Embryonic facial prominence (tissue), 1 donor: ENCODE results near the gene RNF223.
"Not testable (repeated sequence)": the region's sequence is repeated elsewhere in the genome, so short reads cannot be mapped to it uniquely, and the experiment has no call there.

Experiments used
- DNase-seq: peaks from one replicate; pipeline ENCODE4 v3.0.0-alpha.2; 2016; ENCODE audit errors: extremely low spot score

RNF223 gene

DNA sequence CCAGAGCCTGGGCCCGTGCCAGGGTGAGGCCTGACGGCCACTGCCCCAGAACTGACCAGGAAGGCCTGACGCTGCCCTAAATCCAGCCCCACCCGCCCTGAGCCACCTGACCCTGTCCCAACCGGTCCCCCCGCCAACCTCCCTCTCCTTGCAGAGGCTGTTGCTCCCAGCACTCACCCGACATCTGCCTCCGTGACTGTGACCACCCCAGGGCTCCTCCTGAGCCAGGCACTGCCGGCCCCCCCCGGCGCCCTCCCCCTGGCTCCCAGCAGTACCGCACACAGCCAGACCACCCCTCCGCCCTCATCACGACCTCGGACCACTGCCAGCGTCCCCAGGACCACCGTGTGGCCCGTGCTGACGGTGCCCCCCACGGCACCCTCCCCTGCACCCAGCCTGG, 27.9 kb downstream of the RNF223 start:
- no peak for DNase-seq

DNA sequence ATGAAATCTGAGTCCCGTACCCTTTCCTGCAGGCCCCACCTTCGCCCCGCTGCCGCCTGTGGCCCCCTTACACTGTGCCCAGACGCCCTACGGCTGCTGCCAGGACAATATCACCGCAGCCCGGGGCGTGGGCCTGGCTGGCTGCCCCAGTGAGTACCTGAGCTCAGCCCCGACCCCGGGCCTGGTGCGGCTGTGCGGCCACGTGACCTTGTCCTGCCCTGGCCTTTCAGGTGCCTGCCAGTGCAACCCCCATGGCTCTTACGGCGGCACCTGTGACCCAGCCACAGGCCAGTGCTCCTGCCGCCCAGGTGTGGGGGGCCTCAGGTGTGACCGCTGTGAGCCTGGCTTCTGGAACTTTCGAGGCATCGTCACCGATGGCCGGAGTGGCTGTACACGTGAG, 29.0 kb downstream of the RNF223 start:
- DNase-seq, result no peak

DNA sequence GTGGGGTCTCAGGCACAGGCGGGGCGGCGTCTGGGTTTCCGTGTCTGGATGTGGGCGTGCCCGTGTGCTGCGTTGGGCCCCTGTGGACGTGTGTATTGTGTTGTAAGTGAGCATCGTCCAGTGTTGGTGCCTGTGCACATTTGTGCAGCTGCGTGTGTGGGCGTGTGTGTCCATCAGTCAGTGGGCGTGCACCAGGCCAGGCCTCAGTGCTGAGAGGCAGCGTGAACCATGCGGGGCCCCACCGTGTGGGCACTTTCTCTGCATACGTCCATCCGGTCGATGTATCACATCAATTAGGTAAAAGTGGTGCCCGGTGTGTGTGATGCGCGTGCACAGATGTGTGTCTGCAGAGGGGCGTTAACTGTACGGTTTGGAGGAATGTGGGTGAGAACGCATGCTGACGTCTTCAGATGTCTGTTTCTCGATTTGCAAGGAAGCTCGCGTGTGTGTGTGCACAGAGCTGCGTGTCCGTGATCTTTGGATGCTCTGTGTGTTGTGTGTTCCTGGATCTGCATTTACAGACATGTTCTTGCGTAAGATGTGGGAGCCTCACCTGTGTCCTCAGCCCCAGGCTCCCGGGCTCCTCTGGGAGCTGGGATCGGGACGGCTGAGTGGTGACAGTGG, 29.5 kb downstream of the RNF223 start:
- DNase-seq, result no peak

DNA sequence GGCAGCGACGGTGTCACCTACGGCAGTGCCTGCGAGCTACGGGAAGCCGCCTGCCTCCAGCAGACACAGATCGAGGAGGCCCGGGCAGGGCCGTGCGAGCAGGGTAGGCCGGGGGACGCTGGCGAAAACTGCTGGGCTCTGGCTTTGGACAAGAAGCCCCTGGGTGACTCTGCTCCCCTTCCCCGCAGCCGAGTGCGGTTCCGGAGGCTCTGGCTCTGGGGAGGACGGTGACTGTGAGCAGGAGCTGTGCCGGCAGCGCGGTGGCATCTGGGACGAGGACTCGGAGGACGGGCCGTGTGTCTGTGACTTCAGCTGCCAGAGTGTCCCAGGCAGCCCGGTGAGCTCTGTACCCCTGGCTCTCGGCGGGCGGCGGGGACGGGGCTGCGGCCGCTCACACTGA, 30.2 kb downstream of the RNF223 start:
- DNase-seq, result no peak

DNA sequence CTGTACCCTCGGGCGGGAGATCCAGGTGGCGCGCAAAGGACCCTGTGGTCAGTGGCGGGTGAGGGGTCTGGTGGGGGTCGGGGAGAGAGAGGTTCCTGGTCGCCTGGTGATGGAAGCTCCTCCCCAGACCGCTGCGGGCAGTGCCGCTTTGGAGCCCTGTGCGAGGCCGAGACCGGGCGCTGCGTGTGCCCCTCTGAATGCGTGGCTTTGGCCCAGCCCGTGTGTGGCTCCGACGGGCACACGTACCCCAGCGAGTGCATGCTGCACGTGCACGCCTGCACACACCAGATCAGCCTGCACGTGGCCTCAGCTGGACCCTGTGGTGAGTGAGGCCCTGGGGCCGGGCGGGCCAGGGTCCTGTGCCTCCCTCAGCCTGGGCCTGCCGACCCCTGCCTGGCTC, 30.7 kb downstream of the RNF223 start:
- DNase-seq, result no peak

DNA sequence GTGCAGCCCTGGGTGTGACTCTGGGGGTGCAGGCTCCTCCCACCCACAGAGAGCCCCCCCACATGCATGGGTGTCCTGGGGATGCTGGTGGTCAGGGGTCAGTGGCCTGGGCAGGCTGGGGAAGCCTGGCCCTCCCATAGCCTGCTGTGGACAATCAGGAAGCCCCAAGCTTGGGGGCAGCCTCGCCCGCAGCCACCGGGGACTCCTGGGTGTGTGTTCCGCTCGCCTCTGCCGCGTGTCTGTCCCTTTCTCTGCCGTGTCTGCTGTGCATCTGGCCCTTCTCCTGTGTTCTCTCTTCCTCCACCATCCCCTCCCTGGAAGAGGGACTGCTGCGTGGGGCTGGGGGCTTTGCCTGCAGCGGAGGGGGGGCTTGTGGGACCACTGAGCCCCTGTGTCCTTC, 31.3 kb downstream of the RNF223 start:
- DNase-seq, result no peak

DNA sequence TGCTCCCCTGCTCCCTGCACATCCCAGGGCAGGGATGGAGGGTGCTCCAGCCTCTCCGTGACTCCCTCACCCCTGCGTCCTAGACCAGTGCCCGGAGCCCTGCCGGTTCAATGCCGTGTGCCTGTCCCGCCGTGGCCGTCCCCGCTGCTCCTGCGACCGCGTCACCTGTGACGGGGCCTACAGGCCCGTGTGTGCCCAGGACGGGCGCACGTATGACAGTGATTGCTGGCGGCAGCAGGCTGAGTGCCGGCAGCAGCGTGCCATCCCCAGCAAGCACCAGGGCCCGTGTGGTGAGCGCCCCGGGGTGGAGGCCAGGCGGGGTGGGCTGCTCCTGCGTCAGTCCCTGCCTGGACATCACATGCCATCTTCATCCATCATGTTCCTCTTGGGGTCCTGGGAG, 32.2 kb downstream of the RNF223 start:
- DNase-seq, result no peak

DNA sequence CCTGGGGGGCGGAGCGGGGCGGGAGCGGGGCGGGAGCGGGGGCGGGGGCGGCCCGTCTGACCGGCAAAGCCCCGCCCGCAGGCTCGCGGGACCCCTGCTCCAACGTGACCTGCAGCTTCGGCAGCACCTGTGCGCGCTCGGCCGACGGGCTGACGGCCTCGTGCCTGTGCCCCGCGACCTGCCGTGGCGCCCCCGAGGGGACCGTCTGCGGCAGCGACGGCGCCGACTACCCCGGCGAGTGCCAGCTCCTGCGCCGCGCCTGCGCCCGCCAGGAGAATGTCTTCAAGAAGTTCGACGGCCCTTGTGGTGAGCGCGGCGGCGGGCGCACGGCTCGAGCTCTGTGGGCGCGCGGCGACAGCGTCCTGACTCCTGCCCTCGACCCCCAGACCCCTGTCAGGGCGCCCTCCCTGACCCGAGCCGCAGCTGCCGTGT, 33.0 kb downstream of the RNF223 start:
- DNase-seq, result no peak

DNA sequence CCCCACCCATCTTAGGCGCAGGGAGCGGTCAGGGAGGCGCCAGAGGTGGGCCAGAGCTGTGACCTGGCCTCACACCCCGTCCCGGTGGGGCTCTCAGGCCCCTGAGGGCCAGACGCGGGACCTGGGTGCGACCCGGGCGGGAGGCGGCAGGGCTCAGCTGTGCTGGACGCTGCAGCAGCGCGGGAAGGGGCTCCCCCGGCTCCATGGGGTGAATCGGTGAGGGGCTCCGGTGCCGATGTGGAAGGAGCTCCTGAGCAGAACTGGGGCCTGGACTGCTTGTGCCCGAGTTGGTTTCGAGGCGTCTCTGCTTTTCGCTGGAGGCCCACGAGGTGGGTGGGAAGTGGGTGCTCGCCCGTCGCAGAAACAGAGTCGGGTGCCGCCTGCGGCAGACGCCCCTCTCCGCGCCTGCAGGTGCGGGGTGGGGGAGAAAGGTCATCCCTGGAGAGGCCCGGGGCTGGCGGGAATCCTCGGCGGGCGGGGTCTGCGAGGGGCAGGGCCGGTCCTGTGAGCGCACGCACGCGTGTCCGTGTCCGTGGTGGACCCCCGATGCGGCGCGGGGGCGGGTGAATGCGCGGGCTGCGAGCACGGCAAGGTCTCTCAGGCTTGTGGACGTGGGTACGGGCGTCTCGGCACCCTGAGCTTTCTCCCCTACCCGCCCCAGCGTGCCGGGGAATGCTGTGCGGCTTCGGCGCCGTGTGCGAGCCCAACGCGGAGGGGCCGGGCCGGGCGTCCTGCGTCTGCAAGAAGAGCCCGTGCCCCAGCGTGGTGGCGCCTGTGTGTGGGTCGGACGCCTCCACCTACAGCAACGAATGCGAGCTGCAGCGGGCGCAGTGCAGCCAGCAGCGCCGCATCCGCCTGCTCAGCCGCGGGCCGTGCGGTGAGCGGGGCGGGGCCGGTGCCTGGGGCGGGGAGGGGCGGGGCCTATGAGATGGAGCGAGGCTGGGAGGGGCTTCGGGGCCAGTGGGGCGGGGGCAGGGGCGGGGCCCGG, 33.8 kb downstream of the RNF223 start:
- DNase-seq, result peak; percentile 53

DNA sequence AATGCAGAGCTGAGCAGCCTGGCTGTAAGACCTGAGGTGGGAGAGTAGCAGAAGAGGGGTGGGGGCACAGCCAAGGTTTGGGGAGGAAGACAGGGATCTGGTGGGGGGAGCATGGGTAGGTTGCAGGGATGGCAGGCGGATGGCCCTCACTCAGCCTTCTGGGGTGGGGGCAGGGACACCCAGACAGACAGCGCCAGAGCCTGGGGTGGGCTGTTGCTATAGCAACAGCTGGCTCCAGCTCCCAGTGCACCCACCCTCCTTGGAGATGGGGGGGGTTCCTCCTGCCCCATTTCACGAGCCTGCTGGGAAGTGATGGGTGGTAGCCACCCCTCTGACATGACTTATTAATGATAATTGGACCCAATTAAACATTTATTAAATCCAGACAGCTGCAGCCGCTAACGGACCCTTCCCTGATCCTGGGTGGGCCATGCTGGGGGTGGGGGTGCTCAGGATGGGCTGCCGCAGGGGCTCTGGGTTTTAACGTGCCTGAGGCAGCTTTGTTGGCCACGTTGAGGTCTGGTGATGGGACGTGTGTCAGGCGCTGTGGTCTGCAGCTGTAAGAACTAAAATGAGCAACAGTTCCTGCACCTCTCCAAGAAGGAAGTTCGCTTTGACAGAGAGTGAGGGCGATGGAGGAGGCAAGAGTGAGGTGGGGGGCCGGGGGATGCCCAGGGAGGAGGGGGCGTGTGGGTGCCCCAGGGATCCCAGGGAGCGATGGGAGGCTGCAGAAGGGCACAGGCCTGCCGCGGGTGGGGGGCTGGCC, 34.8 kb downstream of the RNF223 start:
- no peak for DNase-seq

DNA sequence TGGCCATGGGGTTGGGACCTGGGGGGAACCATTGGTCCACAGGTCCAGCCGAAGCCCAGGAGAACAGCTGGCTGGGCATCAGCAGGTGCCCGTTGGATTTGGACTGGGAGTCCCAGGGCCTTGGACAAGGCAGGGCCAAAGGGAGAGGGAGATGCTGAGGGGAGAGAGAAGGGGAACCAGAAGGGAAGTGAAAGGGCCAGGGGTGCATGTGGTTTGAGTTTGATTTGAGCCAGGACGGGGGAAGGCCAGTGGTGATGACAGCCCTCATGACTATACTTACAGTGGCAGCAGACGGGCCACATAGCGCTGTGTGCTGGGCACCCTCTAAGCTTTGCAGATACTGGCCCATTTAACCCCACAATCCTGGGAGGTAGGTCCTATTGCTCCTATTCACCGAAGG, 35.4 kb downstream of the RNF223 start:
- DNase-seq, result no peak

DNA sequence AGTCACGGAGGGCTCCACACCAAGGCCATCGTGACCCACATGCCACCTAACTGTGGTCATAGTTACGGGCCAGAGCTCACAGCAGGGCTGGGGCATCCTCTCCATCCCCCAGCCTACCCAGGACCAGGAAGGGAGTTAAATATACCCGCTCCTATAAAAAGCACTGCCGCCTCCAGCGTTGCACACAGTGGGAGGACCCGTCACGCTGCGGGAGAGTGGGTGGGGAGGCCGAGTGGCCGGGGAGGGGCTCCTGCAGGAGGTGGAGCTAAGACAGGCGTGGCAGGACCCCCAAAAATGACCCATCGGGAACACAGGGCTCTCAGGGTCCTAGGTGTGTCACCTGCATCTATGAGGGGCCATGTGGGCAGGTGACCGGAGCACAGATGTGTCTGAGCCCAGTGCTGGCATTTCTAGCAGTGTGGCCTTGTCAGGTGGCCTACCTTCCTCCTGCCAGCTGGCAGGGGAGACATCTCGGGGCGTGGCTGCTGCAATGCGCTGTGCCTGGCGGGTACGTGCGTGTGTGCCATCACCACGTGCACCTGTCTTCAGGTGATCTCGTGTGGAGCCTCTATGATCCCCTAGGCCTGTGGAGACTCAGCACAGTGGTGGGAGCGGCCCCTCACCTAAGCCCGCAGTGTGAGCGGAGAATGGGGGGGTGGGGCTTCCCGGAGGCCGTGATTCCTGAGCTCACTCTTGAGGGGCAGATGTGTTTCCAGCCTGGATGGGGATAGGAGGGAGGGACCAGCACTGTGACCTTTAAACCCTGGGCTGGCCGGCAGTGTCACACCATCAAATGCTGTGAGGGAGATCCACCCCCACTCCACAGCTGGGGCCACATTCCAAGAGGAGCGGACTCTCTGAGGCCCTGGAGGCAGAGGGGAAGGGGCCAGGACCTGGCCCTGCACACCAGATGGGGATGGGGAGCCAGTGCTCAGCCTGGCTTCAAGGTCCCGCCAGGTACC, 36.5 kb downstream of the RNF223 start:
- DNase-seq, result no peak

DNA sequence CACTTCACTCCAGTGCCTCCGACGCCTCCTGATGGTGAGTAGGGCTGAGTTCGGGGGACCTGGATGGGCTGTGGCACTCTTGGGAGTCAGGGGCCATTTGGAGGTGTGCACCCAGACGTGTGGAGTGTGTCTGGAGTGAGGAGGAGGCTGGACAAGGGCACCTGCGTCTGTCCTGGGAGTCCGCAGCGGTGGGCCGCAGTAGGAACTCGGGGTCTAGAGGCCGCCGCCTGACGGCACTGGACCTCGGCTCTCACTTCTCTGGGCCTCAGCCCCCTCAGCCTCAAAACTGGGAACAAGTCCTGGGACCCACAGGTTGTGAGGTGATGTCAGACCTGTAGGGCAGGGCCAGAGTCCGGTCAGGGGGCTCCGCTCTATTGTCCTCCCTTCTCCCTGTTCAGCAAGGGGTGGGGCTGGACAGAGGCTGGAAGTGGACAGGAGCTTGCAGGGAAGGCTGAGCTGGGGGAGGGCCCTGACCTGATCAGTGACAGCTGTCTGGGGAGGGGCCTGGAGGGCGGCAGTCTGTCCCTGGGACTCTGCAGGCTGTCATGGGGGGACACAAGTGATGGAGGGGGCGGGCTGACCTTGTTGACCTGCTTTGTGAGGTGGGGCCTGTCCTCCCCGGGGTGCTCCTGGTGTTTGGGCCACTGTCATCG, 38.7 kb downstream of the RNF223 start:
- DNase-seq, result no peak

DNA sequence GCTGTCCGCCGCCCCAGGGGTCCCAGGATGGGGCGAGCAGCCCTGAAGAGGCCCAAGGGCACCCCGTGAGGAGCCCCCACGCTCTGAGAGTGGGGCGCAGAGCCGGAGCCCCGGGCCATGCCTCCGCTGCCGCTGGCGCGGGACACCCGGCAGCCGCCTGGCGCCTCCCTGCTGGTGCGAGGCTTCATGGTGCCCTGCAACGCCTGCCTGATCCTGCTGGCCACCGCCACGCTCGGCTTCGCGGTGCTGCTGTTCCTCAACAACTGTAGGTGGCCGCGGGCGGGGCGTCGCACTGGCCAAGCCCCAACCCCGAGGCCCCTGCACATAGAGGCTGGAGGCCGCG, 39.7 kb downstream of the RNF223 start:
- DNase-seq, result no peak

DNA sequence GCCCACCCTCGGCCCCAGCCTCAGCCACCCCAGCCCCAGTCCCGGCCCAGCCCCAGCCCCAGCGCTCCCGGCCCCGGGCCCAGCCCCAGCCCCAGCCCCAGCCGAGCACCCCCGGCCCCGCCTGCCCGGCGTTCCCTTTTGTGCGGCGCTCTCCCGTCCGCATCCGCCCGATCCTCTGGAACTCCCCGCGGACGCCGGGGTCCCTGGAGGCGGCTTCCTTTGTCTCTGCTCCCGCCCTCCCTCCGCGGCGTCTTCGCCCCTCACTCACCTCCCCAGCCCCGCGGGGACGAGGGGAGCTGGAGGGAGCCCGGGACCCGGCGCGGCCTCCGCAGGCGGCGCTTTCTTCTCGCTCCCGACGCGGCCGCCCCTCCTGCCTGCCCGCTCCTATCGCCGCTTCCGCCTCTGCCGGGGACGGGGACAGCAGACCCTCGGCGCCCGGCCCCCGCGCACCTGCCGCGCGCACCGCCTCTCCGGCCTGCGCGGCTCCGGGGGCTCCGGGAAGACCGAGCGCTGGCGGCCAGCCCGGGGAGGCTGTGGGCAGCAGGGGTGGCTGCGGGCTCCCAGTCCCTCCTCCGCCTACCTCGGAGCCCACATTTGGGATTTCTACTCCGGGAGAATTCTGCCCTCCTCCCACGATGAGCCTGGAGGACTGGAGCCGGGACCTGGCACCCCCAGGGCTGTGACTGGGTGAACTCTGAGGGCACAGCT, 40.2 kb downstream of the RNF223 start:
- no peak for DNase-seq

DNA sequence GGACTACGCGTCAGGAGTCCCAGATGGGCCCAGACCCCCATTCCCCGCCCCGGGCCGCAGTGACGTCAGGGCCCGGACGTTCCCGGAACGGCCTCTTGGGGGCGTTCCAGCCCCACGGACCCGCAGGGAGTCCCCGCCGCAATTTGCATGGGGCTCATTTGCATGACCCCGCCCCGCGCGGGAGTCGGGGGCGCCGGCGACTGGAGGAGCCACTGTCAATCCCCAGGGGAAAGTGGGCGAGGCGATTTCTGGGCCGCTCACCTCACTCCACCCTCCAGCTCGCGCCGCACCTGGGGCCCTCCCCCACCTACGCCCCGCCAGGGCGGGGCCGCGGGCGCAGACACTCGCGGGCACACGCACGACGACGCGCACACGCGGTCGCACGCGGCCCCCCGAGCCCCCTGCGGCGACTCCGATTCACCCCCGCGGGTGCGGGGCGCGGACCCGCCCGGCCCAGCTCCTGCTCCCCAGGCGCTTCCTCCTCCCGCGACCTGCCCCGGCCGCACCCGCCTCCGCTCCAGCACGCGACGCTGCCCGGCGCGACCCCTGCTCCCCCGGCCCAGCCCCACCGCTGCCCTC, 41.0 kb downstream of the RNF223 start:
- DNase-seq, result peak; percentile 63

DNA sequence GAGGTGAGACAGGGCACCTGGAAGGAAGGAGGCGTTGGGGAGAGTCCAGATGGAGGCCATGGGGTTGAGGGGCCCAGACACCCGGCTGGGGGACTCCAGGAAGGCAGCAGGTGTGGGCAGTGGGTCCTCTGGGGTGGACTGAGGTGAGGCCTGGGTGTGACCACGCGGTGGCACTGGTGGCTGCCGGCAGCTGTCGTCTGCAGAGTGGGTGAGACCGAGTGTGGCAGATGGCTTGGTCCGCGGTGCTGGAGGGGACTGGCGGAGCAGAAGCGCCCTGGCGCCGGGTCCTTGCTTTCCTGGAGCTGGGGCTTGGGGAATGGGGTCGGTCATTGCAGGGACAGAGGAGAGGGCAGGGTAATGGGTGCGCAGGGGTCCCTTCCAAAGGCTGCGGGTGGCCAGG, 41.7 kb downstream of the RNF223 start:
- DNase-seq, result no peak

DNA sequence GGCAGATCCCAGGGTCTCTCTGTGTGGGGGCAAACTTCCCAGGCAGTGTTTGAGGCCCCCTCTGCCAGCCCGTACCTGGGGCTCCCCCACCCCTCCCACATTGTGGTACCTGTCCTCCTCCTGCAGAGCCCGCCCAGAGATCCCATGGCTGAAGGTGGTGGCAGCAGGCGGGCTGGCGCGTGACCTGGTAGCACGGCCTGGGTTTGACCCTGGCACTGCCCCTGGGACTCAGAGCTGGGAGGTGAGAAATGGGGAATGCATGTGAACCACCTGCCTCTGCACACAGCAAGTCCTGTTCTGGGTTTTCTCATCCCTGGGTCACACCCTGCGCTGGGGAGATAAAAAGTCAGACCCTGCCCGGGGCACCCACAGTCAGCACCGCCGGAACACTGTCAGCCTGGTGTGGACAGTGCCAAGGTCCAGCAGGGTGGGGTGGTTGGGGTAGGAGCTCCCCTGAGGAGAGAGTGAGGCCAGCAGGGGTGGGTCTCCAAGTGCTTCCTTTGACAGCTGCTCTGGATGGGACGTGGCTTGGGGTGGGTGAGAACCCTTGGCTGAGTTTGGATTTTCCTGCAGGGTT, 42.4 kb downstream of the RNF223 start:
- DNase-seq, result no peak

DNA sequence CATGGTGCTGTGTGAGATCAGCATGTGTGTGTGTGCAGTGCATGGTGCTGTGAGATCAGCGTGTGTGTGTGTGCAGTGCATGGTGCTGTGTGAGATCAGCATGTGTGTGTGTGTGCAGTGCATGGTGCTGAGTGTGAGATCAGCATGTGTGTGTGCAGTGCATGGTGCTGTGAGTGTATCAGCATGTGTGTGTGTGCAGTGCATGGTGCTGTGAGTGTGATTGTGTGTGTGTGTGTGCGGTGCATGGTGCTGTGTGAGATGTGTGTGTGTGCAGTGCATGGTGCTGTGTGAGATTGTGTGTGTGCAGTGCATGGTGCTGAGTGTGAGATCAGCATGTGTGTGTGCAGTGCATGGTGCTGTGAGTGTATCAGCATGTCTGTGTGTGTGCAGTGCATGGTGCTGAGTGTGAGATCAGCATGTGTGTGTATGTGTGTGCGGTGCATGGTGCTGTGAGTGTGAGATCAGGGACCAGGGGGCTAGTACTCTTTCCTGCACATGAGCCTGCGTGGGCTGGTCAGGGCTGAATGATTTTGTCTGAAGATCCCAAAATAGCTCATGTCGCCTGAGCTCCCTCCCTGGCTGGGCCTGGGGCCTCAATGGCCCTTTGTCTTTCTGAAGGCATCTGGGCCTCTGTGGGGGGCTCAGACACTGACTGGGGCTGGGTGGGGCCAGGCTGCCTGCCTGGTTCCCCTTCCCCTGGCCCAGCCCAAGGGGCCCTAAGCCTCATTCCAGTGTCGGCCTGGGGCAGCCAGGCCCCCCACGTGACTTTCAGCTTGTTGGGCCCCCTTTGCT, 43.0 kb downstream of the RNF223 start:
- DNase-seq, result not testable (repeated sequence)
